ENCODE measurements around the gene DNAH14.
"Not testable (repeated sequence)": the region's sequence is repeated elsewhere in the genome, so short reads cannot be mapped to it uniquely, and the experiment has no call there.

Gene DNAH14

GRCh38 chr1:224922404-224923164 lies 6.9 kb upstream of the DNAH14 start:
- peak; percentile 16 for DNase-seq

DNA sequence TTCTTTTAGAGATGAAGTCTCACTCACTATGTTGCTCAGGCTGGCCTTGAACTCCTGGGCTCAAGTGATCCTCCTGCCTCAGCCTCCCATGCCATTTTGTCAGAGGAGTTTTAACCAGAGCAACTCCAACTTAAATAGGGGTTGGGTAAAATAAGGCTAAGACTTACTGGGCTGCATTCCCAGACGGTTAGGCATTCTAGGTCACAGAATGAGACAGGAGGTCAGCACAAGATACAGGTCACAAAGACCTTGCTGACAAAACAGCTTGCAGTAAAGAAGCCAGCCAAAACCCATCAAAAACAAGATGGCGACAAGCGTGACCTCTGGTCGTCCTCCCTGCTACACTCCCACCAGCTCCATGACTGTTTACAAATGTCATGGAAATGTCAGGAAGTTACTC lies 5.7 kb upstream of the DNAH14 start:
- DNase-seq: no peak

GRCh38 chr1:224927631-224928030 lies 1.8 kb upstream of the DNAH14 start:
- not testable (repeated sequence) for DNase-seq

DNA sequence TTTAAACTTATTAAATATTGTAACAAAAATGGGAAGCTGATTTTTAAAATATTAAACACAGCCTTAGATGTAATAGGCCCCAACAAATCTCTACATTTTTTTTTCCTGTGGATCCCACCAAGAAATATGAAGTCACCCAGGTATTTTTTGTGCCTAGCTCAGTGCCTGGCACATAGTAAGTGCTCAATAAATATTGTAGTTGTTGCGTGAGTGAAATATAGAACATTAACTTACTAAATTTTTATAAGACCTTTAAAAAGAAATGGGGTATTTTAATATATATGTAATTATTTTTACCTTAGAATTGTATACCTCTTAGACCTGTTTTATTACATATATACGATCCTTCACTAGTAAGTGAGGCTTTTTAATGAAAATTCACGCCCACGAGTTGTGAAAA lies 569 bp upstream of the DNAH14 start:
- DNase-seq: no peak

- no peak for DNase-seq
Observed at GRCh38 chr1:224931605-224932004, 2.1 kb downstream of the DNAH14 start.

DNA sequence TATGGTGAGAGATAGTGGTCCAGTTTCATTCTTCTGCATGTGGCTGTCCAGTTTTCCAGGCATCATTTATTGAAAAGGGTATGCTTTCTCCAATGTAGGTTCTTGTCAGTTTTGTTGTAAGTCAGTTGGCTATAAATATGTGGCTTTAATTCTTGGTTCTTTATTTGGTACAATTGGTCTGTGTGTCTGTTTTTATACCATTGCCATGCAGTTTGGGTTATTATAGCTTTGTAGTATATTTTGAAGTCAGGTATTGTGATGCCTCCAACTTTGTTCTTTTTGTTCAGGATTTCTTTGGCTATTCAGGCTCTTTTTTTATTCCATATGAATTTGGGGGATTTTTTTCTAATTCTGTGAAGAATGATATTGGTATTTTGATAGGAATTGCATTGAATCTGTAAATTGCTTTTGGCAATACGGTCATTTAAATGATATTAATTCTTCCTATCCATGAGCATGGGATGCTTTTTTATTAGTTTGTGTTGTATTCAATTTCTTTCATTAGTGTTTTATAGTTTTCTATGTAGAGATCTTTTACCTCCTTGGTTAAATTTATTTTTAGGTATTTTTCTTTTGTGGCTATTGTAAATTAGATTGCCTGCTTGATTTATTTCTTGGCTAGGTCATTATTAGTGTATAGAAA lies 3.3 kb downstream of the DNAH14 start:
- no peak for DNase-seq

GRCh38 chr1:224933584-224933983 lies 4.1 kb downstream of the DNAH14 start:
- no peak for DNase-seq

DNA sequence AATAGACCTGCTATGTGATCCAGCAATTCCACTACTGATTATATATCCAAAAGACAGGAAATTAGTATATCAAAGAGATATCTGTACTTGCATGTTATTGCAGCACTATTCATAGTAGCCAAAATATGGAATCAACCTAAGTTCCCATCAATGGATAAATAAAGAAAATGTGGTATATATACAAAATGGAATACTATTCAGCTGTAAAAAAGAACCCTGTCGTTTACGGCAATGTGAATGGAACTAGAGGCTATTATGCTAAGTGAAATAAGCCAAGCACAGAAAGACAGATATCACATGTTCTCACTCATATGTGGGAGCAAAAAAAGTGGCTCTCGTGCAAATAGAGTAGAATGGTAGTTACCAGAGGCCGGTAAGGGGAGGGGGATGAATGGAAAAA lies 9.2 kb downstream of the DNAH14 start:
- DNase-seq: no peak

DNA sequence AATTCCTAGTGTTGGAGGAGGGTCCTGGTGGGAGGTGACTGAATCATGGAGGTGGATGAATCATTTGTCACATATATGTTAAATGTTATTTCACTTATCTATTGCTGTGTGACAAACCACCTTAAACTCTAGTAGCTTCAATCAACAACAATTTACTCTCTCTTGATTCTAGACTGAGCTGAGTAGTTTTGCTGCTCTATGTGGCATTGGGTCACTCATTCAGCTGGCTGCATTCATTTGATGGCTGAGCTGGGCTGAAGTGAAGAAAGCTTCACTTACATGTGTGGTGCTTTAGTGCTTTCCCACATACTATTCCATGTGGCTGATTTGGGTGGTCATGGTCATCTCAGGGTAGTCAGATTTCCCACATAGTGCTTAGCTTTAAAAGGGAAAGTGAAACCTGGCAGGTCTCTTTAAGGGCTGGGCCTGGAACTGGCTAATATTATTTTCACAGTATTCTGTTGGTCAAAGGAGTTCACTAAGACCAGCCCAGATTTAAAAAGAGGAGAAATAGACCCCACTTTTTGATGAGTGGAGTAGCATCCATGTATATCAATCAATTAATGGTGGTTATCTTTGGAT lies 10.5 kb downstream of the DNAH14 start:
- DNase-seq: no peak

DNA sequence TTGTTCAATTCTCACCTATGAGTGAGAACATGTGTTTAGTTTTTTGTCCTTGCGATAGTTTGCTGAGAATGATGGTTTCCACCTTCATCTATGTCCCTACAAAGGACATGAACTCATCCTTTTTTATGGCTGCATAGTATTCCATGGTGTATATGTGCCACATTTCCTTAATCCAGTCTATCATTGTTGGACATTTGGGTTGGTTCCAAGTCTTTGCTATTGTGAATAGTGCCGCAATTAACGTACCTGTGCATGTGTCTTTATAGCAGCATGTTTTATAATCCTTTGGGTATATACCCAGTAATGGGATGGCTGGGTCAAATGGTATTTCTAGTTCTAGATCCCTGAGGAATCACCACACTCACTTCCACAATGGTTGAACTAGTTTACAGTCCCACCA lies 11.3 kb downstream of the DNAH14 start:
- not testable (repeated sequence) for DNase-seq

DNA sequence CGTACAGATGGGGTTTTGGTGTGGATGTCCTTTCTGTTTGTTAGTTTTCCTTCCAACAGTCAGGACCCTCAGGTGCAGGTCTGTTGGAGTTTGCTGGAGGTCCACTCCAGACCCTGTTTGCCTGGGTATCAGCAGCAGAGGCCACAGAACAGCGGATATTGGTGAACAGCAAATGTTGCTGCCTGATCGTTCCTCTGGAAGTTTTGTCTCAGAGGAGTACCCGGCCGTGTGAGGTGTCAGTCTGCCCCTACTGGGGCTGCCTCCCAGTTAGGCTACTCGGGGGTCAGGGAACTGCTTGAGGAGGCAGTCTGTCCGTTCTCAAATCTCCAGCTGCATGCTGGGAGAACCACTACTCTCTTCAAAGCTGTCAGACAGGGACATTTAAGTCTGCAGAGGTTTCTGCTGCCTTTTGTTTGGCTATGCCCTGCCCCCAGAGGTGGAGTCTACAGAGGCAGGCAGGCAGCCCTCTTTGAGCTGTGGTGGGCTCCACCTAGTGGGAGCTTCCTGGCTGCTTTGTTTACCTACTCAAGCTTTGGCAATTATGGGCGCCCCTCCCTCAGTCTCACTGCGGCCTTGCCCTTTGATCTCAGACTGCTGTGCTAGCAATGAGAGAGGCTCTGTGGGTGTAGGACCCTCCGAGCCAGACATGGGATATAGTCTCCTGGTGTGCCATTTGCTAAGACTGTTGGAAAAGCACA lies 16.3 kb downstream of the DNAH14 start:
- not testable (repeated sequence) for DNase-seq

DNA sequence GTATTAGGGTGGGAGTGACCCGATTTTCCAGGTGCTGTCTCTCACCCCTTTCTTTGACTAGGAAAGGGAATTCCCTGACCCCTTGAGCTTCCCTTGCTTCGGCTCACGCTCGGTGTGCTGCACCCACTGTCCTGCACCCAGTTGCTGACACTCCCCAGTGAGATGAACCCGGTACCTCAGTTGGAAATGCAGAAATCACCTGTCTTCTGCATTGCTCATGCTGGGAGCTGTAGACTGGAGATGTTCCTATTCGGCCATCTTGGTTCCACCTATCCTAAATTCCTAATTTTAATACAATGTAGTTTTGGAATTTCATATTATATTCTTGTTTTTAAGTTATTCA lies 16.8 kb downstream of the DNAH14 start:
- DNase-seq: not testable (repeated sequence)

DNA sequence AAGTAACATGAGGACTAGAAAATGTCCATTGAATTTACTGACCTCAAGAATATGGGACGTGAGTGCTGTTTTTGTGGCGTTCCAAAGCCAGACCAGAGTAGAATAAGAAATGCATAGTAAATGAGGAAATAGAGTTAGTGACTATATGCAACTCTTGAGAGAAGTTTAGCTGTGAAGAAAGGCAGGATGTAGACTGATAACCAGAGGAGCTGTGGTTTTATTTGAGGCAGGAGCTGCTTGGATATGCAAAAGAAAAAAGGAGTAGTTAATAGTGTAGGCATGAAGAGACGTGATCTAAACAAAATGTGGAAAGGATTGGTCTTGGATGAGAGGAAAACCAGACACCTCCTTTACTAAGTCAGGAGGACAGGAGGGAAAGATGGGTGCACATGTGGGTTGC lies 28.2 kb downstream of the DNAH14 start:
- no peak for DNase-seq

- no peak for DNase-seq
Observed at GRCh38 chr1:224958490-224958889, 29.0 kb downstream of the DNAH14 start.

DNA sequence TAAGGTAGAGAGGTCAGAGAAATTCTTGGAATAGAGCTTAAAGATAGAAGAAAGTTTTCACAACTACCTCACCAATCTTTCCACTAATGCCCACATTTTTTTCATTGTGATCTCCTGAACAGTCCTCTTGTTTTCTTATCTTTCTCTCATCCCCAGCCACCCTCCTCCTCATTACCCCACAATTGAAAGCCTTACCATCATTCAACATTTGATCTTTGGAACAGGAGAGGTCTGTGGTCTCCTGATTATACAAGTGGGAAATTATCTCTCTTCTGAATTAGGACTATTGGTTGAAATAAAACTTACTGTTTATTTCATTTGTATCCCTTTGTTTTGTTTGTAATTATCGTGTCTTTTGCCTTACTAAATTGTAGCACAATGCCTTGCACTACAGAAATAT lies 29.6 kb downstream of the DNAH14 start:
- no peak for DNase-seq

- no peak for DNase-seq
Observed at GRCh38 chr1:224959656-224960055, 30.2 kb downstream of the DNAH14 start.

- DNase-seq: no peak
Observed at GRCh38 chr1:224980181-224980580, 50.7 kb downstream of the DNAH14 start.

GRCh38 chr1:224981922-224982354 lies 52.5 kb downstream of the DNAH14 start:
- not testable (repeated sequence) for DNase-seq

- DNase-seq: no peak
Observed at GRCh38 chr1:224988042-224988441, 58.6 kb downstream of the DNAH14 start.

DNA sequence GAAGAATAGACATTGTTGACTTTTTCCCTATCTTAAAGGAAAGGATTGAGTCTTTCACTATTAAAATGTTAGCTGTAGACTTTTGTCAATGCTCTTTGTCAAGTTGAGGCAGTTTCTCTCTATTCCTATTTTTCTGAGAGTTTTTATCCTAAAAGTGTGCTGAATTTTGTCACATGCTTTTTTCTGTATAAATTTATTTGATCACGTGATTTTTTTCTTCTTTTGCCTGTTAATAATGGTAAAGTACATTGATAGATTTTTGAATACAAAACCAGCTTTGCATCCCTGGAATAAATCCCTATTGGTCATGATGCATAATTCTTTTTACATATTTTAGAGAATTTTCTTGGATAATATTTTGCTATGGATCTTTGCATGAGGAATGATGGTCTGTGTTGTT lies 60.1 kb downstream of the DNAH14 start:
- DNase-seq: no peak

DNA sequence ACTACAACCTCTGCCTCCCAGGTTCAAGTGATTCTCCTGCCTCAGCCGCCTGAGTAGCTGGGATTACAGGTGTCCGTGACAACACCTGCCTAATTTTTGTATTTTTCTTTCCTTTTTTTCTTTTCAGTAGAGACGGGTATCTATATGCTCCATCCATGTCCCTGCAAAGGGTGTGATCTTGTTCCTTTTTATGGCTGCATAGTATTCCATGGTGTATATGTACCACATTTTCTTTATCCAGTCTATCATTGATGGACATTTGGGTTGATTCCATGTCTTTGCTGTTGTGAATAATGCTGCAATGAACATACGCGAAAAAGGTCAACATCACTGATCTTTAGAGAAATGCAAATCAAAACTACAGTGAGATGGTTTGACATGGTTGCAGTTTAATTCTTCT lies 62.1 kb downstream of the DNAH14 start:
- not testable (repeated sequence) for DNase-seq

GRCh38 chr1:224995602-224996001 lies 66.1 kb downstream of the DNAH14 start:
- DNase-seq: no peak

DNA sequence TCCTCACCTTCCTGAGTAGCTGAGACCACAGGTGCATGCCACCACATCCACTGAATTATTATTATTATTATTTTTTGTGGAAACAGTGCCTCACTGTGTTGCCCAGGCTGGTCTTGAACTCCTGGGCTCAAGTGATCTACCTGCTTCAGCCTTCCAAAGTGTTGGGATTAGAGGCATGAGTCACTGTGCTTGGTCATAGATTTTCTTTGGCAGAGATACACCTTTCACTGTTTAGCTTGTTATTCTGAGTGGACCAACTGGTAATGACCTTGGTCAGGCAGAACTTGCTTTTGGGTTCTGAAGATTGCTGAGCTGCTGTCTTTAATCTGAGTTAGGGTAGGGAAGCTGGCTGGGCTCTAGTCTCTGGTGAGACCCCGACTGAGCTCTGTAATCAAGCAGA lies 66.8 kb downstream of the DNAH14 start:
- DNase-seq: no peak

GRCh38 chr1:224998185-224998584 lies 68.7 kb downstream of the DNAH14 start:
- DNase-seq: no peak

All from right hindlimb (tissue), 1 donor.